Esophagus muscularis mucosa (tissue), 4 donors: Measurements from ENCODE around the gene COPS8. TPM values are rescaled to one million over a fixed set of nuclear protein-coding genes. Genes with fewer than 3 reads are reported as not detected.

ENCODE experiments used
- DNase-seq: peaks from one replicate; pipeline ENCODE4 v3.0.0-alpha.2; 2017; ENCODE audit errors: extremely low spot score
- H3K27ac ChIP-seq, 4 donors: fragments of 200-600 bp; sonication (generic); replicated peaks in 1 of 4; 1 replicate in 3 of 4; 2 replicates in 1 of 4; pipeline ENCODE4 v1.5.1; 2016 to 2019; ENCODE audit warnings: mild to moderate bottlenecking in 1 of 4
- H3K27me3 ChIP-seq, 4 donors: fragments of 200-600 bp; sonication (generic); one replicate each; pipeline versions ENCODE4 v1.5.1 to v1.6.0; 2016 to 2019
- H3K36me3 ChIP-seq, 4 donors: fragments of 200-600 bp; sonication (generic); one replicate each; pipeline ENCODE4 v1.5.1; 2016 to 2019
- H3K4me1 ChIP-seq, 4 donors: fragments of 200-600 bp; sonication (generic); one replicate each; pipeline ENCODE4 v1.5.1; 2016 to 2019
- H3K4me3 ChIP-seq, 4 donors: fragments of 200-600 bp; sonication (generic); 1 replicate in 2 of 4; 2 replicates in 2 of 4; pipeline ENCODE4 v1.5.1; 2016 to 2019; ENCODE audit warnings: mild to moderate bottlenecking in 4 of 4, moderate library complexity in 1 of 4
- H3K9me3 ChIP-seq, 4 donors: fragments of 200-600 bp; sonication (generic); 1 replicate in 3 of 4; 2 replicates in 1 of 4; pipeline ENCODE4 v1.5.1; 2016 to 2019
- CTCF ChIP-seq, 3 experiments: fragments of 200-600 bp in 2 of 3; fragments of 450-650 bp in 1 of 3; sonication (generic) in 2 of 3; IDR thresholded peaks; one replicate each; pipeline ENCODE4 v1.5.1; 2017 to 2019; ENCODE audit warnings: antibody characterized with exemption in 3 of 3, mild to moderate bottlenecking in 2 of 3, moderate library complexity in 1 of 3
- EP300 ChIP-seq: sonication (generic); formaldehyde crosslinking; IDR thresholded peaks from one replicate; pipeline ENCODE4 v1.6.1; 2017; ENCODE audit warnings: antibody characterized with exemption
- POLR2A ChIP-seq: fragments of 450-650 bp; IDR thresholded peaks from one replicate; pipeline ENCODE4 v1.6.1; 2017; ENCODE audit warnings: antibody characterized with exemption, moderate library complexity, mild to moderate bottlenecking, low read depth
- POLR2AphosphoS5 ChIP-seq, 2 donors: sonication (generic); formaldehyde crosslinking; IDR thresholded peaks; one replicate each; pipeline ENCODE4 v1.6.1; 2017; ENCODE audit warnings: antibody characterized with exemption in 2 of 2
- WGBS: methylation state at CpG from one replicate; pipeline ENCODE4 v1.1.5; 2018; 5-methylcytosine and 5-hydroxymethylcytosine counted together
- intact Hi-C: fragments of 100-400 bp; cut with DNase I; formaldehyde crosslinking; loops from one replicate; pipeline ENCODE4 v1.15.1; 2023
- total RNA-seq, 4 donors: library from RNA; depleted of rRNA; stranded (reverse); fragments of >200 nt; gene quantifications; one replicate each; pipeline versions ENCODE4 v1.1.0 to v1.2.1, GENCODE V29; 2016

Gene COPS8
- total RNA-seq, 4 donors from 2014 or later, result 69.4 to 96.0 (median 82.8) TPM

GRCh38 chr2:237126519-237127174 is 41.0 kb downstream of the COPS8 start:
- no peak for TF ChIP-seq CTCF (IDR thresholded peaks at IDR 0.05)
- no peak for TF ChIP-seq POLR2A
- TF ChIP-seq POLR2AphosphoS5 (IDR thresholded peaks at IDR 0.05), result no peak
- TF ChIP-seq EP300, result no peak
- intact Hi-C loops, result loop anchor here (5.0 kb wide), 1 partner anchor 351 kb away; no protein-coding TSS in a partner anchor
- 53% methylated on average over 11 of the region's 13 CpGs for WGBS
- Histone ChIP-seq H3K4me1 (peaks cover 6 to 37% (median 33%) of the 10 kb centered on the region in 4 donors), H3K27me3 (no peaks in the 10 kb centered on the region), H3K4me3 (peak overlapping the region; percentile 3 to 21 (median 12)), H3K27ac (peak overlapping the region; percentile 68 to 82 (median 78)), H3K36me3 (no peaks in the 10 kb centered on the region), H3K9me3 (no peaks in the 10 kb centered on the region)
- DNase-seq, result peak; percentile 60

GRCh38 chr2:237128026-237128703 is 42.5 kb downstream of the COPS8 start:
- Histone ChIP-seq H3K9me3 (no peaks in the 10 kb centered on the region), H3K27ac (peak overlapping the region; percentile 68 to 82 (median 78)), H3K27me3 (no peaks in the 10 kb centered on the region), H3K4me3 (no peak overlapping the region), H3K36me3 (no peaks in the 10 kb centered on the region), H3K4me1 (peaks cover 6 to 37% (median 33%) of the 10 kb centered on the region in 4 donors)
- TF ChIP-seq EP300 (no peak), POLR2A (no peak), CTCF (IDR thresholded peaks at IDR 0.05) (peak in 1 of 3 experiments; percentile 15), POLR2AphosphoS5 (IDR thresholded peaks at IDR 0.05) (peak; percentile 88 to 97)
- intact Hi-C loops, result loop anchor here (5.0 kb wide), 1 partner anchor 349 kb away; no protein-coding TSS in a partner anchor
- WGBS, result 11% methylated on average over 11 of the region's 11 CpGs
- peak; percentile 97 for DNase-seq

GRCh38 chr2:237128845-237129592 is 43.3 kb downstream of the COPS8 start:
- DNase-seq, result peak; percentile 75
- WGBS, result 93% methylated on average over 10 of the region's 10 CpGs
- Histone ChIP-seq H3K4me1 (peaks cover 6 to 37% (median 33%) of the 10 kb centered on the region in 4 donors), H3K9me3 (no peaks in the 10 kb centered on the region), H3K27ac (peak overlapping the region in 2 of 4 donors; percentile 42 to 82), H3K4me3 (no peak overlapping the region), H3K36me3 (no peaks in the 10 kb centered on the region), H3K27me3 (no peaks in the 10 kb centered on the region)
- TF ChIP-seq POLR2AphosphoS5 (IDR thresholded peaks at IDR 0.05), result no peak
- TF ChIP-seq EP300, result no peak
- no peak for TF ChIP-seq CTCF (IDR thresholded peaks at IDR 0.05)
- TF ChIP-seq POLR2A, result no peak
- intact Hi-C loops, result loop anchor here (5.0 kb wide), 1 partner anchor 348 kb away; no protein-coding TSS in a partner anchor

GRCh38 chr2:237129625-237130263 is 44.1 kb downstream of the COPS8 start:
- no peaks in the 10 kb centered on the region for H3K9me3 ChIP-seq
- peak; percentile 77 for DNase-seq
- no peaks in the 10 kb centered on the region for H3K27me3 ChIP-seq
- intact Hi-C loops, result loop anchor here (5.0 kb wide), 1 partner anchor 348 kb away; no protein-coding TSS in a partner anchor
- 92% methylated on average over 4 of the region's 4 CpGs for WGBS
- H3K4me1 ChIP-seq, result peaks cover 6 to 43% (median 35%) of the 10 kb centered on the region in 4 donors
- no peaks in the 10 kb centered on the region for H3K36me3 ChIP-seq
- TF ChIP-seq POLR2A (no peak), EP300 (no peak), CTCF (IDR thresholded peaks at IDR 0.05) (no peak)
- H3K4me3 ChIP-seq, result no peak overlapping the region
- H3K27ac ChIP-seq, result no peak overlapping the region
